GM19452 (cell line): ENCODE results near the gene ZNF467.

ENCODE experiments used
- ATAC-seq: cut with Tn5 transposase; IDR thresholded peaks from one replicate; pipeline ENCODE4 v1.9.1; 2021; ENCODE audit not compliant: unreplicated experiment

ZNF467 gene

DNA sequence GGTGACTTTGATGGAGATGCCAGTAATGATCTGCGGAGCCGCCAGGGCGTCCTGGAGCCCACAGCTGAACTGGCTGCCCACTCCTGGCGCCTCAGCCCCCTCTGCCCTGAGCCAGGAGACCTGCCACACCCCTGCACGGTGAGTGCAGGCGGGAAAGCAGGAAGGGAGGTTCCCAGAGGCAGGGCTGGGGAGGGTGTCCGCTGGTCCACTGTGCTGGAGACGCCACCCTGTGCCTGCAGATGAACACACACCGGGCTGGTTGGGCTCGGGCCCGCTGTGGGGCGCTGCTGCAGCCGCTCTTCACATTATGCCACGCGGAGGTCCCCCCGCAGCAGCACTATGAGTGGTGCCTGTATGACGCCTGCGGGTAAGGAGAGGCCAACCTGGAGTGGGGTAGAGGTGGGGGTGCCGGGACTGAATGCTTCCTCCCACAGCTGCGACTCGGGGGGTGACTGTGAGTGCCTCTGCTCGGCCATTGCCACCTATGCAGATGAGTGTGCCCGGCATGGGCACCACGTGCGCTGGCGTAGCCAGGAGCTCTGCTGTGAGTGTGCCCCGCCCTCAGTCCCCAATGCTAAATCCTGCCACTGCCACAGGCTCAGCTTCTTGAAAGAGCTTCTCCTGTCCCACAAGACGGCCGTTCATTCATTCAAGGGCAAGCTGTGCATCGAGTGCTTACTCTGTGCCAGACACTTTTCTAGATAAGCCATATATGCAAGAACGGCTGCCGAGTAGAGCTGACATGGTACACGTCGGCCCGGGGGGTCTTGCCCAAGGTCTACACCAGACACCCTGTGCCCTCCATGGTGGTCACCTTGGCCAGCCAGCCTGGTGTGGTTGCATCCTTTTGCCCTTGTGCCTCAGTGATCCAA, 14.3 kb upstream of the ZNF467 start:
- no peak for ATAC-seq

DNA sequence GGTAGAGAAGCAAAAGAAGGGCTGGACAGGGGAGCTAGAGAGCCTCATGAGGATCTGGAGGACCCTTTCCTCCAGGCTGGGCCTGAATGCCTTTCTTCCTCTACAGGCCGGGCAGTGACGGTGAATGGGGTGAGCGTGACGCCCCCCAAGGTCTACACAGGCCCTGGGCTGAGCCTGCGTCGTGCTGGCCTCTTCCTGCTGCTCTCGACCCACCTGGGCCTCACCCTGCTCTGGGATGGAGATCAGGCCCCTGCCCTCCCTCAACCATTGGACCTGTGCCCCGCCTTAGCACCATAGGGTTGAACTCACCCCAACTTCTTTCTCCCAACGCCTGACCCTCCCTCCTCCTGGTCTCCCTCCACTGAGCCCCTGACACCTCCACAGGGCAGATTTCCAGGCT, 12.6 kb upstream of the ZNF467 start:
- ATAC-seq: no peak

DNA sequence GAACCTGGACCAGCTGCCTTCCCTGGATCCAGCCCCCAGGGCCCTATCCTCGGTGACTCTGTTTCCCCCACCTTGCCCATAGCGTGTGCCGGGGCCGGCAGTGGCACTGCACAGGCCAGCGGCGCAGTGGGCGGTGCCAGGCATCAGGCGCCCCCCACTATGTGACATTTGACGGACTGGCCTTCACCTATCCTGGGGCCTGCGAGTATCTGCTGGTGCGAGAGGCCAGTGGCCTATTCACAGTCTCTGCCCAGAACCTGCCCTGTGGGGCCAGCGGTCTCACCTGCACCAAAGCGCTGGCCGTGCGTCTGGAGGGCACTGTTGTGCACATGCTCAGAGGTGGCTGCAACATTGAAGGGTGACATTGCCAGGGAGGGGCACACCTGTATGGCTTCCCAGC, 12.0 kb upstream of the ZNF467 start:
- no peak for ATAC-seq

DNA sequence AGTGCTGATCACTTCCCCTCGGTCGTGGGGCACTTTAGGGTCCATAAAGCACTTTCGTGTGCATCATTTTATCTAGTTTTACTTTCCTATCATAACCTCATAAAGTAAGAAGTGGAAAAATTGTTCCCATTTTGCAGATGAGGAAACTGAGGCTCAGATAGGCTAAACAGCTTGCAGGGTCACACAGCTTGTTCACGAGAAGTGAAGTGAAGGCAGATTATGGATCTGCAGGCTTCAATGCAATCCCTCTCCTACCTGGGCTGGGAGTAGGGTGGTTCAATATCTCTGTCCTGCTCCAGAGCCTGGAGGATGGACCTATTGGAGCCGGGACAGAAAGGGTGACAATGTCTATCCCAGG, 10.8 kb upstream of the ZNF467 start:
- ATAC-seq: no peak

DNA sequence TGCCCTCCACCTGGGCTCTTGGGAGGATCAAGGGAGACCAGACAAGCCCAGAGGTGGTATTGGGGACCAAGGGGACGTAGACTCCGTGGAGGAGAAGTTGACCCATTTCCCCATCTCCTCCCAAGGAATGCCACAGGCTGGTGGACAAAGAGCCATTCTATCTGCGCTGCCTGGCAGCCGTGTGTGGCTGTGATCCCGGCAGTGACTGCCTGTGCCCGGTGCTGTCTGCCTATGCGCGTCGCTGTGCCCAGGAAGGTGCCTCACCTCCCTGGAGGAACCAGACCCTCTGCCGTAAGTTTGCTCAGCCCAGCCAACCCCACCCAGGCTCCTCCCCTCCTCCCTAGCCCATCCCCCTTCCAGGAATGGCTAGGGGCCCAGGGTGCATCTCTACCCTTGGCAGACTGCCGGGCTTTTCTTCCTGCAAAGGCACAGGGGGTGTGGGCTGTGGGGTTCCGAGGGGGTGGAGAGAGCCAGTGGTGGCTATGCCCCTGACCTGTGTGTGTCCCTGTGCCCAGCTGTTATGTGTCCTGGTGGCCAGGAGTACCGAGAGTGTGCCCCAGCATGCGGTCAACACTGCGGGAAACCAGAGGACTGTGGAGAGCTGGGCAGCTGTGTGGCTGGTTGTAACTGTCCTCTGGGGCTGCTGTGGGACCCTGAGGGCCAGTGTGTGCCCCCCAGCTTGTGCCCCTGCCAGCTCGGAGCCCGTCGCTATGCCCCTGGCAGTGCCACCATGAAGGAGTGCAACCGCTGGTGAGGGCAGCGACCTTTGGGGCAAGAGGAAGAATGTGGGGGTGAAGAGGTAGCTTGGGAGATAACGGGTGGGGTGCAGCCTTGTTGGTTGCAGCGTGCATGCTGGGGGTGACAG, 10.2 kb upstream of the ZNF467 start:
- ATAC-seq: no peak

DNA sequence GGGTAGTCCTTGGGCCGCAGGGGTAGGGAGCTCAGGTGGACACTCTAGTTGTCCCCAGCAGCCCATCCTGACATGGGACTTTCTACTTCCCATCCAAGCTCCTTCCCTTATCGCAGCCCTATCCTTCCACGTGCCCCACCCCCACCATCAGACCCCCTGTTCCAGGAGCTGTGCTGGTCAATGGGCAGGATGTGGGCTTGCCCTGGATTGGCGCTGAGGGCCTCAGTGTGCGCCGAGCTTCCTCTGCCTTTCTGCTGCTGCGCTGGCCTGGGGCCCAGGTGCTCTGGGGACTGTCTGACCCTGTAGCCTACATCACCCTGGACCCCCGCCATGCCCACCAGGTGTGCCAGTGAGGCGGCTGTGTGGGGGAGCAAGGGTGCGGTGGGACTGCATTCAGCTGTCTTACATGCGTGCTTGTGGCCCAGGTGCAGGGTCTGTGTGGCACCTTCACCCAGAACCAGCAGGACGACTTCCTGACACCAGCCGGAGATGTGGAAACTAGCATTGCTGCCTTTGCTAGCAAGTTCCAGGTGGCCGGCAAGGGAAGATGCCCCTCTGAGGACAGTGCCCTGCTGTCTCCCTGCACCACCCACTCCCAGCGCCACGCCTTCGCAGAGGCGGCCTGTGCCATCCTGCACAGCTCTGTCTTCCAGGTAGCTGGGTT, 9.4 kb upstream of the ZNF467 start:
- no peak for ATAC-seq

DNA sequence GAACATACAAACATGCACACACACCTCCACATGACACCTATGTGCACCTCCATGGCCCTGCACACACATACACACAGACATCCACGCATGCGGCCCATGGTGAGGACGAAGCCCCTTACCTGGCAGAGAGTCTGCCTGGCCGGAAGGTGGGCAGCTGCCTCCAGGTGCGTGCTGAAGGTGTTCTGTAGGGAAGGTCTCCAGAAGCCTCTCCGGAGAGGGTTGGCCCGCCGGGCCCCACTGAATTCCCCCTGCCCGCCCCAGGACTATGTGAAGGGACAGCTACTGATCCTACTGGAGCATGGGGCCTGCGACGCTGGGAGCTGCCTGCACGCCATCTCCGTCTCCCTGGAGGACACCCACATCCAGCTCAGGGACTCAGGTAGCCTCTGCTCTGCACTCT, 8.5 kb upstream of the ZNF467 start:
- ATAC-seq: no peak

DNA sequence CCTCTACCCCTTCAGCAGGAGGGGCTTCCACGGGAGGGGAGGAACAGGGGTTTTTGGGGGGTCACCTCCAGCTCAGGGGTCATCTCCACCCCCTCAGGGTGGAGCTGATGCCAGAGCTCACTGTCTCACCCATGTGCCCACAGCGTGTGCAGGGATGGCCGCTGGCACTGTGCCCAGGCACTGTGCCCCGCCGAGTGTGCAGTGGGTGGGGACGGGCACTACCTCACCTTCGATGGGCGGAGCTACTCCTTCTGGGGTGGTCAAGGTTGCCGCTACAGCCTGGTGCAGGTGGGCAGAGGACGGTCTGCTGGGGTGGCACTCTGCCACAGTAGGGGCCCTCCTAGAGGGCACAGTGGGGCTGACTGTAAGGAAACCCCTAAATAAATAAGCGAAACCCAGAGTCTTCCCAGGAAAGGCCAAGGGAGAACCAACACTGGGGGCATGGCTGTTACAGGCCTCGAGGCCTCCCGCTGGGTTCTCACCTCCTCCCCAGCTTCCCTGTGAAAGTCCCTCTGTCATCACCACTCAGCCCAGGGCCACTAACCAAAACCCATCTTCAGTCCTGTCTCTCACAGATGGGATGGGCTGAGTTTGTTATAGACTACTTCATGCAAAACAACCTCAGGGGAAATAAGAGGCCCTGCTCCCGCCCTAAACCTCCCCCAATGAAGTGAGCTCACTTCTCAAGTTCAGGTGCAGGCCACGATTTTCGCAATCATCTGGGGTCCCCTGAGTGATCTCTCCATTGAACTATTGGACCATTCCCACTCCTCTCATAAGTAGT, 7.4 kb upstream of the ZNF467 start:
- ATAC-seq: no peak

DNA sequence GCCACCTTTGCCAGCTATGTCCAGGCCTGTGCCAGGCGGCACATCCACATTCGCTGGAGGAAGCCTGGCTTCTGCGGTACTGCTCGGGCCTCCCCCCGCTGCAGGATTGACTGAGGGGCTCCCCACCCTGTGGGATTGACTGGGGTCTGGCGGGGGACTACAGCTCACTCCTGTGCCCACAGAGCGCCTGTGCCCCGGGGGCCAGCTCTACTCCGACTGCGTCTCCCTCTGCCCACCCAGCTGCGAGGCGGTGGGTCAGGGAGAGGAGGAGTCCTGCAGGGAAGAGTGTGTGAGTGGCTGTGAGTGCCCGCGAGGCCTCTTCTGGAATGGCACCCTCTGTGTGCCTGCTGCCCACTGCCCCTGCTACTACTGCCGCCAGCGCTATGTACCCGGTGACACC, 6.7 kb upstream of the ZNF467 start:
- no peak for ATAC-seq

DNA sequence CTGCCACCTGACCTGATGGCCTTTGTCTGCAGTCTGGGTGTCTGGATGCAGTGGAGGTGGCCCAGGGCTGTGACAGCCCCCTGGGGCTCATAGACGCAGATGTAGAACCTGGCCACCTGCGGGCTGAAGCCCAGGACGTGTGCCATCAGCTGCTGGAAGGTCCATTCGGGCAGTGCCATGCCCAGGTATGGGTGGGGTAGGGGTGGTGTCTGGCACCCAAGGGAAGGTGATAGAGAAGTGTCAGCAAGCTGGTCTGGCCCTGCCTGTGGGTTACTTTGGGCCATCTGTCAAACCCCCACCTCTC, 6.1 kb upstream of the ZNF467 start:
- no peak for ATAC-seq

DNA sequence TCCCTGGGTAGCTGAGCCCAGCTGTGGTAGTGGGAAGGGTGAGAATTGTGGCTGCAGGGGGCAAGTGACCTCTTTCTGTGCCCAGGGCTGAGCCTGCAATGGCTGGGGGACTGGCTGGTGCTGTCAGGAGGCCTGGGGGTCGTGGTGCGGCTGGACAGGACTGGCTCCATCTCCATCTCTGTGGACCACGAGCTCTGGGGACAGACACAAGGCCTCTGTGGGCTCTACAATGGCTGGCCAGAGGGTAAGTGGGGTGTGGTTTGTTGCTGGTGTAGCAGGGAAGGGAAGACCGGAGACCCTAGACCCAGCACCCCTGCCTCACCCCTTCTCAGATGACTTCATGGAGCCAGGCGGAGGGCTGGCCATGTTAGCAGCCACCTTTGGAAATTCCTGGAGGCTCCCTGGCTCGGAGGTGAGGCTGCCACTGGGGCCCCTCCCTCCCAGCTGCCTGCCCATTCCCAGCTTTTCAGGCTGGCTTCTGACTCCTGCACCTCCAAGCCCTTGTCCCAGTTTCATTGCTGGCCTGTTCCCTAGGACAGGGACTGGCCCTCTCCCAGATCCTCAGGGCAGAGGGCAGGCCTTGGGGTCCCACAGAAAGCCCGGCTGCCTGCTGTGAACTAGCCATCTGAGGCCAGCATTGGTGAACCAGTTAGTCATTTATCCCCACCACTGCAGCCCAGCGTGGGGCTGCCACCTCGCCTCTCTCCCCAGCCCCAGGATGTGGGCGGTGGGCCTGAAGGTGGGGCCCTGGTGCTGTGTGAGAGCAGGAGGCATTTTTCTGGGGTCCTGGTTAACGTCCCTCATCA, 5.5 kb upstream of the ZNF467 start:
- no peak for ATAC-seq

DNA sequence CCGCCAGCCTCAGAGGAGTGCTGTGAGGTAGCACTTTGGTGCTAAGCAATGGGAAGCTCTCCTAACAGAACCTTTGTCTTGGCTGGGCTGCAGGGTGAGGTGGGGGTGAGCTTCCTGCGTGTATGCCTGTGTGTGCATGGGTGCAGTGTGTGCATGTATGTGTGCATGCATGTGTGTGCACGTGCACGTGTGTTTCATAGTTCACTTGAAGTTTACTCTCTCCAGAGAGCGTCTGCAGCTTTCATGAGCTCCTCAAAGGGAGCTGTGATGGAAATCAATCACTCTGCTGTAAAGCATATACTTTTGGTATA, 4.9 kb upstream of the ZNF467 start:
- ATAC-seq: no peak

DNA sequence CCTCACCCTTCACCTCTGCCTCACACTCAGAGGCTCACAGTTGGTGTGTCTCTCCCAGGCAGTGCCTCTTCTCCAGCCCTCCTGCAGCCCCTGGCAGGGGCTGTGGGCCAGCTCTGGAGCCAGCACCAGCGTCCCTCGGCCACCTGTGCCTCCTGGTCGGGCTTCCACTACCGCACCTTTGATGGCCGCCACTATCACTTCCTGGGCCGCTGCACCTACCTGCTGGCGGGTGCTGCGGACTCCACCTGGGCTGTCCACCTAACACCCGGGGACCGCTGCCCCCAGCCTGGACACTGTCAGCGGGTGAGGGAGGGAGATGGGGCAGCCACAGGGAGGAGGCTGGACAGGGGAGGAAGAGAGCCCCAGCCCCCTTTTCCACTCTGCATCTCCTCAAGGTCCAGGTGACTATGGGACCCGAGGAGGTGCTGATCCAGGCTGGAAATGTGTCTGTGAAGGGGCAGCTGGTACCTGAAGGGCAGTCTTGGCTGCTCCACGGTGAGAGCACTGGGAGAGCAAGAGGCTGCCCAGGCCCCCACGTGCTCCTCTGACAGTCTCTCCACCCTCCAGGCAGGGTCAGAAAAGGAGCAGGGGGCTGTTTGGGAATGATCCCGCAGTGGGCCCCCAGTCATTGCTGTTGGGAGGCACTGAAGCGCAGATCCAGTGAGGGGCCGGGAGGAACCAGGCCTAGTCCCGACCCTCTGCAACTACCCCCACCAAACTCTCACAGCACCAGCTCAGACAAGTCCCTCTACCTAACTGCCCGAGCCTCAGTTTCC, 4.4 kb upstream of the ZNF467 start:
- no peak for ATAC-seq

DNA sequence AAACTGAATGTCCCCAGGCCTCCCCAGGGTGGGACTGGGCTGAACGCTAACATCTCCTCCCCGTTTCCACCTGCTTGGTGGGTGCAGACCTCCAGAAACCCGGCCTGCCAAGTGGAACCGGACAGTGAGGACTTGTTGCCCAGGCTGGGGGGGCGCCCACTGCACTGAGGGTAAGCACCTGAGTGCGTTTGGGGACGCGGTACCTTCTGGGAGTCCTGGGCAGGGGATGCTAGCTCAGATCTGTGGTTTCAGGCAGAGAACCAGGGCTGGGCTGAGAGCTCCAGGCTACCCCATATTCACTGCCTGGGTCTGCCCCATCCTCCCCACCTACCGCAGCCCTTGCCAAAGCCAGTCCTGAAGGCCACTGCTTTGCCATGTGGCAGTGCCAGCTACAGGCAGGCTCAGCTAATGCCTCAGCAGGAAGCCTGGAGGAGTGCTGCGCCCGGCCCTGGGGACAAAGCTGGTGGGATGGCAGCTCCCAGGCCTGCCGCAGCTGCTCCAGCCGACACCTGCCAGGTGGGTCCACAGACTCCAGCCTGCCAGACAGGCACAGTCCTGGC, 3.5 kb upstream of the ZNF467 start:
- ATAC-seq: no peak

DNA sequence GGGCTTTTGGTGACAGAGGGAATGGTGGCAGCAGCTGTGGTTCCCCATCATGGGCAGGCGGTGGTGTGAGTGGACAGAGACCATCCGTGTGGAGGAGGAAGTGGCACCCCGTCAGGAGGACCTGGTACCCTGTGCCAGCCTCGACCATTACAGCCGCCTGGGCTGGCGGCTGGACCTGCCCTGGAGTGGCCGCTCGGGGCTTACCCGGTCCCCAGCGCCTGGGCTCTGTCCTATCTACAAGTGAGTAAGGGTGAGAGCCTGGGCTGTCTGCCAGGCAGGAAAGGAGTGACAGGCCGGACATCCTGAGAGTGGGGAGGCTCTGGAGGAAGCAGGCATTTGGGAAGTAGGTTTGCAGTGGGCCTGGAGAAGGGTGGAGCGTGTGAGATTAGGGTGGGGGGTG, 2.9 kb upstream of the ZNF467 start:
- ATAC-seq: no peak

DNA sequence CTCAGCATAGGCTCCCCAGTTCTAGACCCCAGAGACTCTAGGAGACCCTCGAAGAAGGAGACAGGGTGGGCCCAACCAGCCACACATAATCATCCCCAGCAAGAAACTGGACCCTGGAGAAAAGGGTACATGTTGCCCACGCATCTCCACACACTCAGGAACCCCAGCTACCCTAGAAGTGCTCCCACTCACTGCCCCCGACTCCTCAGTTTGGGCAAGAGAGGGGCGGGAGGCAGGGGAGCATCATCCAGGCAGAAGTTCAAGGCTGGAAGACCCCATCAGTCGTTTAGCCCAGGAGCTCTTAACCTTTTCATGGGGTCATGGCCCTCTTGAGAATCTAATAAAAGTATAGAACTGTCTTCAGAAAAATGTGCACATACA, 1.8 kb upstream of the ZNF467 start:
- ATAC-seq: no peak

DNA sequence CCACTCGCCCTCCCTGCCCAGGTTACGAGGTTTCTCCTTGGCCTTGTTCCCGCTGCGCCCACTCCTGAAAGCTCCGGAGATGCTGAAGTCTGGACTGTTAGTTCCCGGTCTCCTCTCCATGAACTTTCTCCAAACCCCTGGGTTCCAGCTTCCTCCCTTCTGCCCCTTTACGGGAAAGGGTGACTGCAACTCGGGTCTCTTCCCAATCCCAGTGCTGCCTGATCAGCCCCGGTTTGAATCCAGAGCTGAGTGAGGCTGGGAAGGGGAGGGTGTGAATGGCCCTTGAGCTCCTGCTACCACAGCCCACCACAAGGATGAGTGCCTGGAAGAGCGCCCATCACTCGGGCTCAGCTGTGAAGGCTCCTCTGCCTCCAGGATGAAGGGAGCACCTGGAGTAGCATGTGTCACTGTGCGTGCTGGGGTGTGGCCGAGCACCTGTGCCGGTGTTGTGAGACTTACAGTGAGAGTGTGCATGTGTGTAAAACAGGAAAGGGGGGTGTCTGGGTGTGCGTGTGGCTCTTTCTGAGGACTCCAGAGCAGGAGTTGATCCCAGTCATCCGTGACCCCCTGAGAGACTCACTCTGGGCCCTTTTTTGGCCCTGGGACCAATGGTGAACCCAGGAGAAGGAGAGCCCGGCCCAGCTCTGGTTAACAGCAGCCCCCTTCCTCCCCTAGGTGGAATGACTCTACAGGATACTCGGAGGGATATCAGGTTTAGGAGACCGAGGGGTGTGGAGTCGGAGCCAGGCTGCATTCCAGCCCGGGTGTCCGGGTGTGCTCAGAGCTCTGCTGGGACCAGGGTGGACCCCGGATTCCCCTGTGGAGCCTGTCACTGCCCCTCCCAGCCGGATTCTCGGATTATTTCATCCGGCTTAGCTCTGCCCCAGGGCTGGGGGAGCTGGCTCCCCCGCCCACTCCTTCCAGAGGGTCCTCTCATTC, 1.1 kb upstream of the ZNF467 start:
- ATAC-seq: no peak

DNA sequence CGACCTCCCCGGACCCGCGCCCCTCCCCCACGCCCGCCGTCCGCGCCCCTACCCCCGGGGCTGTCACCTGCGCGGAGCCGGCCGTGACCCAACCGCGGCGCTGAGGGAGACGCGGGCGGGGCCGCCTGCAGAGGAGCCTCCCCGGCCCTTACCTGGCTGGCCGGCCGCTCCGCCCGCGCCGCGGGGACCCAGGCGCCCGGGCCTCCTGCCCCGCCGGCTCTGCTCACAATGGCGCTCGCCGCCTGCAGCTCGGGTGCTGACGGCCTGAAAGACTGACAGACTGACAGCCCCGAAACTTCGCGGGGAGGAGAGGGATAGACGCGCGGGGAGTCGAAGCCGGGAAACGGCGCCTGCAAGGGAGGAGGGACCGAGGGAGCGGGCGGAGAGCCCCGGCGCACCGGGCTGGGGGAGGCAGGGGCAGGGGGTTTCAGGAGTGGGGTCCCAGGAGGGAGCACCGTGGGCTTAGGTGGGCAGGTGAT, 393 bp downstream of the ZNF467 start:
- ATAC-seq: no peak
